NB4 (cell line): ENCODE measurements around the gene LAMA1.

ENCODE experiments used
- DNase-seq: peaks from one replicate; pipeline ENCODE4 v3.0.0; 2010; ENCODE audit warnings: low read depth
- H3K4me3 ChIP-seq: one replicate; pipeline ENCODE4 v1.5.1; 2011; ENCODE audit warnings: mild to moderate bottlenecking, low read depth, low read length, moderate library complexity
- CTCF ChIP-seq: IDR thresholded peaks from one replicate; pipeline ENCODE4 v1.5.1; 2012; ENCODE audit warnings: low read depth, low read length
- MAX ChIP-seq: IDR thresholded peaks from 2 replicates; pipeline ENCODE4 v1.6.1; 2011; ENCODE audit warnings: low read depth, low read length
- MYC ChIP-seq: IDR thresholded peaks from 2 replicates; pipeline ENCODE4 v1.6.1; 2011; ENCODE audit warnings: low read depth, low read length
- POLR2A ChIP-seq: IDR thresholded peaks from 2 replicates; pipeline ENCODE4 v1.6.1; 2011; ENCODE audit warnings: mild to moderate bottlenecking; ENCODE audit not compliant: insufficient read length; ENCODE audit errors: extremely low read depth

LAMA1 gene

GRCh38 chr18:7112936-7113335 is 4.7 kb downstream of the LAMA1 start:
- DNase-seq: no peak
- TF ChIP-seq CTCF (no peak), POLR2A (no peak)
- no peak overlapping the region for H3K4me3 ChIP-seq

- TF ChIP-seq POLR2A (no peak), CTCF (no peak), MYC (no peak), MAX (no peak)
- no peak overlapping the region for H3K4me3 ChIP-seq
- DNase-seq: no peak
Measured at GRCh38 chr18:7111134-7111533, 6.5 kb downstream of the LAMA1 start.

- TF ChIP-seq MYC: no peak
- no peak for TF ChIP-seq POLR2A
- TF ChIP-seq MAX: no peak
- no peak for TF ChIP-seq CTCF
- H3K4me3 ChIP-seq: no peak overlapping the region
- no peak for DNase-seq
Measured at GRCh38 chr18:7105943-7106342, 11.7 kb downstream of the LAMA1 start.

- no peak for DNase-seq
- no peak overlapping the region for H3K4me3 ChIP-seq
- TF ChIP-seq MAX (no peak), MYC (no peak), CTCF (no peak), POLR2A (no peak)
Measured at GRCh38 chr18:7105268-7105667, 12.3 kb downstream of the LAMA1 start.

- H3K4me3 ChIP-seq: no peak overlapping the region
- no peak for TF ChIP-seq MAX
- no peak for TF ChIP-seq MYC
- no peak for TF ChIP-seq CTCF
- no peak for DNase-seq
Measured at GRCh38 chr18:7104649-7105048, 12.9 kb downstream of the LAMA1 start.

- no peak for TF ChIP-seq CTCF
- TF ChIP-seq MAX: no peak
- no peak for TF ChIP-seq POLR2A
- no peak for TF ChIP-seq MYC
Measured at GRCh38 chr18:7102131-7102530, 15.5 kb downstream of the LAMA1 start.

More at GRCh38 chr18:7102131-7102530, 15.5 kb downstream of the LAMA1 start:
- no peak for DNase-seq
- no peak overlapping the region for H3K4me3 ChIP-seq
